ENCODE measurements around the gene IFT81.

The IFT81 gene

GRCh38 chr12:110248096-110248447, 123.9 kb downstream of the IFT81 start:
- Histone ChIP-seq H3K4me3 (ENCODE audit: low read depth in 1 of 2, low read length in 2 of 2) (no peak overlapping the region), H3K4me2 (ENCODE audit: insufficient read depth, low read length) (no peak overlapping the region)

GRCh38 chr12:110249105-110249504, 124.9 kb downstream of the IFT81 start:
- Histone ChIP-seq H3K27ac (ENCODE audit: low read length) (no peak overlapping the region), H4K20me1 (ENCODE audit: insufficient read depth, low read length) (no peaks in the 10 kb centered on the region), H2AFZ (ENCODE audit: low read depth, low read length) (no peak overlapping the region), H3K36me3 (ENCODE audit: insufficient read depth, low read length) (no peaks in the 10 kb centered on the region), H3K9ac (ENCODE audit: low read depth, low read length) (no peak overlapping the region), H3K9me3 (ENCODE audit: insufficient read depth, low read length, severe bottlenecking) (no peaks in the 10 kb centered on the region), H3K27me3 (ENCODE audit: insufficient read depth, low read length, poor library complexity) (no peaks in the 10 kb centered on the region), H3K4me3 (ENCODE audit: low read depth in 1 of 2, low read length in 2 of 2) (no peak overlapping the region), H3K4me2 (ENCODE audit: insufficient read depth, low read length) (no peak overlapping the region), H3K4me1 (ENCODE audit: insufficient read depth, low read length) (no peaks in the 10 kb centered on the region), H3K79me2 (ENCODE audit: insufficient read depth, low read length) (no peaks in the 10 kb centered on the region)
- TF ChIP-seq EZH2 (IDR thresholded peaks at IDR 0.05; ENCODE audit: borderline replicate concordance, low read depth, low read length, severe bottlenecking), result no peak
- TF ChIP-seq, protein P1, sequence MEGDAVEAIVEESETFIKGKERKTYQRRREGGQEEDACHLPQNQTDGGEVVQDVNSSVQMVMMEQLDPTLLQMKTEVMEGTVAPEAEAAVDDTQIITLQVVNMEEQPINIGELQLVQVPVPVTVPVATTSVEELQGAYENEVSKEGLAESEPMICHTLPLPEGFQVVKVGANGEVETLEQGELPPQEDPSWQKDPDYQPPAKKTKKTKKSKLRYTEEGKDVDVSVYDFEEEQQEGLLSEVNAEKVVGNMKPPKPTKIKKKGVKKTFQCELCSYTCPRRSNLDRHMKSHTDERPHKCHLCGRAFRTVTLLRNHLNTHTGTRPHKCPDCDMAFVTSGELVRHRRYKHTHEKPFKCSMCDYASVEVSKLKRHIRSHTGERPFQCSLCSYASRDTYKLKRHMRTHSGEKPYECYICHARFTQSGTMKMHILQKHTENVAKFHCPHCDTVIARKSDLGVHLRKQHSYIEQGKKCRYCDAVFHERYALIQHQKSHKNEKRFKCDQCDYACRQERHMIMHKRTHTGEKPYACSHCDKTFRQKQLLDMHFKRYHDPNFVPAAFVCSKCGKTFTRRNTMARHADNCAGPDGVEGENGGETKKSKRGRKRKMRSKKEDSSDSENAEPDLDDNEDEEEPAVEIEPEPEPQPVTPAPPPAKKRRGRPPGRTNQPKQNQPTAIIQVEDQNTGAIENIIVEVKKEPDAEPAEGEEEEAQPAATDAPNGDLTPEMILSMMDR (IDR thresholded peaks at IDR 0.05; ENCODE audit: borderline replicate concordance, extremely low read depth, low read length, poor library complexity, severe bottlenecking), result no peak
- no peak for DNase-seq
- ATAC-seq (ENCODE audit: insufficient read depth, low read depth), result no peak

More at GRCh38 chr12:110248096-110248447, 123.9 kb downstream of the IFT81 start:
- no peak overlapping the region for H3K27ac ChIP-seq (ENCODE audit: low read length)
- TF ChIP-seq, protein P1 (IDR thresholded peaks at IDR 0.05; ENCODE audit: borderline replicate concordance, extremely low read depth, low read length, poor library complexity, severe bottlenecking), result no peak
- no peak for TF ChIP-seq EZH2 (IDR thresholded peaks at IDR 0.05; ENCODE audit: borderline replicate concordance, low read depth, low read length, severe bottlenecking)
- no peak overlapping the region for H2AFZ ChIP-seq (ENCODE audit: low read depth, low read length)
- H3K27me3 ChIP-seq (ENCODE audit: insufficient read depth, low read length, poor library complexity), result no peaks in the 10 kb centered on the region
- no peaks in the 10 kb centered on the region for H3K36me3 ChIP-seq (ENCODE audit: insufficient read depth, low read length)
- H3K79me2 ChIP-seq (ENCODE audit: insufficient read depth, low read length), result no peaks in the 10 kb centered on the region
- no peak overlapping the region for H3K9ac ChIP-seq (ENCODE audit: low read depth, low read length)
- H3K9me3 ChIP-seq (ENCODE audit: insufficient read depth, low read length, severe bottlenecking), result no peaks in the 10 kb centered on the region
- no peaks in the 10 kb centered on the region for H4K20me1 ChIP-seq (ENCODE audit: insufficient read depth, low read length)
- DNase-seq, result no peak
- no peaks in the 10 kb centered on the region for H3K4me1 ChIP-seq (ENCODE audit: insufficient read depth, low read length)
- no peak for ATAC-seq (ENCODE audit: insufficient read depth, low read depth)

GRCh38 chr12:110249716-110250225, 125.6 kb downstream of the IFT81 start:
- no peak overlapping the region for H3K4me2 ChIP-seq (ENCODE audit: insufficient read depth, low read length)
- no peak for TF ChIP-seq EZH2 (IDR thresholded peaks at IDR 0.05; ENCODE audit: borderline replicate concordance, low read depth, low read length, severe bottlenecking)
- TF ChIP-seq, protein P1 (IDR thresholded peaks at IDR 0.05; ENCODE audit: borderline replicate concordance, extremely low read depth, low read length, poor library complexity, severe bottlenecking), result no peak
- no peaks in the 10 kb centered on the region for H3K36me3 ChIP-seq (ENCODE audit: insufficient read depth, low read length)
- no peak overlapping the region for H2AFZ ChIP-seq (ENCODE audit: low read depth, low read length)
- DNase-seq (no peak), ATAC-seq (ENCODE audit: insufficient read depth, low read depth) (no peak)
- no peaks in the 10 kb centered on the region for H4K20me1 ChIP-seq (ENCODE audit: insufficient read depth, low read length)
- no peak overlapping the region for H3K4me3 ChIP-seq (ENCODE audit: low read depth in 1 of 2, low read length in 2 of 2)
- no peaks in the 10 kb centered on the region for H3K9me3 ChIP-seq (ENCODE audit: insufficient read depth, low read length, severe bottlenecking)
- no peaks in the 10 kb centered on the region for H3K4me1 ChIP-seq (ENCODE audit: insufficient read depth, low read length)
- no peaks in the 10 kb centered on the region for H3K79me2 ChIP-seq (ENCODE audit: insufficient read depth, low read length)
- H3K27me3 ChIP-seq (ENCODE audit: insufficient read depth, low read length, poor library complexity), result no peaks in the 10 kb centered on the region
- no peak overlapping the region for H3K27ac ChIP-seq (ENCODE audit: low read length)
- H3K9ac ChIP-seq (ENCODE audit: low read depth, low read length), result no peak overlapping the region

GRCh38 chr12:110251381-110251780, 127.2 kb downstream of the IFT81 start:
- ATAC-seq (ENCODE audit: insufficient read depth, low read depth), result no peak

More at GRCh38 chr12:110251381-110251780, 127.2 kb downstream of the IFT81 start:
- H3K4me2 ChIP-seq (ENCODE audit: insufficient read depth, low read length), result no peak overlapping the region
- TF ChIP-seq, protein P1 (IDR thresholded peaks at IDR 0.05; ENCODE audit: borderline replicate concordance, extremely low read depth, low read length, poor library complexity, severe bottlenecking), result no peak
- no peak for TF ChIP-seq EZH2 (IDR thresholded peaks at IDR 0.05; ENCODE audit: borderline replicate concordance, low read depth, low read length, severe bottlenecking)
- H3K36me3 ChIP-seq (ENCODE audit: insufficient read depth, low read length), result no peaks in the 10 kb centered on the region
- no peak for DNase-seq
- H3K27me3 ChIP-seq (ENCODE audit: insufficient read depth, low read length, poor library complexity), result no peaks in the 10 kb centered on the region
- no peaks in the 10 kb centered on the region for H3K79me2 ChIP-seq (ENCODE audit: insufficient read depth, low read length)
- H3K9me3 ChIP-seq (ENCODE audit: insufficient read depth, low read length, severe bottlenecking), result no peaks in the 10 kb centered on the region
- no peak overlapping the region for H3K4me3 ChIP-seq (ENCODE audit: low read depth in 1 of 2, low read length in 2 of 2)
- H3K9ac ChIP-seq (ENCODE audit: low read depth, low read length), result no peak overlapping the region
- H3K27ac ChIP-seq (ENCODE audit: low read length), result no peak overlapping the region
- H2AFZ ChIP-seq (ENCODE audit: low read depth, low read length), result no peak overlapping the region
- H4K20me1 ChIP-seq (ENCODE audit: insufficient read depth, low read length), result no peaks in the 10 kb centered on the region
- H3K4me1 ChIP-seq (ENCODE audit: insufficient read depth, low read length), result no peaks in the 10 kb centered on the region

All from DND-41 (cell line).